ENCODE measurements around the gene ANKS1B.

Gene ANKS1B

GRCh38 chr12:99911967-99912366, 72.8 kb downstream of the ANKS1B start:
- Histone ChIP-seq H3K9me3 (ENCODE audit: control insufficient read depth, low read length) (no peaks in the 10 kb centered on the region), H3K36me3 (ENCODE audit: control insufficient read depth, insufficient read depth, low read length) (no peaks in the 10 kb centered on the region), H3K4me3 (ENCODE audit: low read length) (no peak overlapping the region), H3K9ac (ENCODE audit: low read length) (no peak overlapping the region), H3K4me1 (ENCODE audit: control insufficient read depth, insufficient read depth, low read length) (no peaks in the 10 kb centered on the region), H3K27me3 (ENCODE audit: control insufficient read depth, insufficient read depth, low read length) (no peaks in the 10 kb centered on the region)

- H3K4me3 ChIP-seq (ENCODE audit: low read length), result no peak overlapping the region
- H3K9me3 ChIP-seq (ENCODE audit: control insufficient read depth, low read length), result no peaks in the 10 kb centered on the region
- H3K9ac ChIP-seq (ENCODE audit: low read length), result no peak overlapping the region
- H3K4me1 ChIP-seq (ENCODE audit: control insufficient read depth, insufficient read depth, low read length), result no peaks in the 10 kb centered on the region
- H3K36me3 ChIP-seq (ENCODE audit: control insufficient read depth, insufficient read depth, low read length), result no peaks in the 10 kb centered on the region
- no peaks in the 10 kb centered on the region for H3K27me3 ChIP-seq (ENCODE audit: control insufficient read depth, insufficient read depth, low read length)
Observed at GRCh38 chr12:99911081-99911480, 73.7 kb downstream of the ANKS1B start.

DNA sequence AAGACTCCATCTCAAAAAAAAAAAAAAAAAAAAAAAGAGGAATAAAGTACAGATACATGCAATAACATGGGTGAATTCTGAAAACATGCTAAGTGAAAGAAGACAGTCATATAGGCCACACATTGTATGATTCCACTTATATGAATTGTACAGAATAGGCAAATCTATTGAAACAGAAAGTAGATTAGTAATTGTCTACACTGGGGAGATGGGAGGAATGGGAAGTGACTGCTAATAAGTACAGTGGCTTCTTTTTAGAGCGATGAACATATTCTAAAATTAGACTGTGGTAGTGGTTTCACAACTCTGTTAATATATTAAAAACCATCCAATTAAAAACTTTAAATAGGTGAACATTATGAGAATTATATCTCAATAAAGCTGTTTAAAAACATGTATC, 74.4 kb downstream of the ANKS1B start:
- H3K4me3 ChIP-seq (ENCODE audit: low read length), result no peak overlapping the region
- no peaks in the 10 kb centered on the region for H3K36me3 ChIP-seq (ENCODE audit: control insufficient read depth, insufficient read depth, low read length)
- no peaks in the 10 kb centered on the region for H3K27me3 ChIP-seq (ENCODE audit: control insufficient read depth, insufficient read depth, low read length)
- no peaks in the 10 kb centered on the region for H3K4me1 ChIP-seq (ENCODE audit: control insufficient read depth, insufficient read depth, low read length)
- H3K9ac ChIP-seq (ENCODE audit: low read length), result no peak overlapping the region
- H3K9me3 ChIP-seq (ENCODE audit: control insufficient read depth, low read length), result no peaks in the 10 kb centered on the region

GRCh38 chr12:99906786-99907579, 77.8 kb downstream of the ANKS1B start:
- Histone ChIP-seq H3K36me3 (ENCODE audit: control insufficient read depth, insufficient read depth, low read length) (no peaks in the 10 kb centered on the region), H3K4me3 (ENCODE audit: low read length) (no peak overlapping the region), H3K27me3 (ENCODE audit: control insufficient read depth, insufficient read depth, low read length) (no peaks in the 10 kb centered on the region), H3K4me1 (ENCODE audit: control insufficient read depth, insufficient read depth, low read length) (no peaks in the 10 kb centered on the region), H3K9ac (ENCODE audit: low read length) (no peak overlapping the region), H3K9me3 (ENCODE audit: control insufficient read depth, low read length) (no peaks in the 10 kb centered on the region)

GRCh38 chr12:99901181-99901580, 83.6 kb downstream of the ANKS1B start:
- no peaks in the 10 kb centered on the region for H3K36me3 ChIP-seq (ENCODE audit: control insufficient read depth, insufficient read depth, low read length)

GRCh38 chr12:99898645-99899044, 86.1 kb downstream of the ANKS1B start:
- no peak overlapping the region for H3K9ac ChIP-seq (ENCODE audit: low read length)
- H3K36me3 ChIP-seq (ENCODE audit: control insufficient read depth, insufficient read depth, low read length), result no peaks in the 10 kb centered on the region
- H3K27me3 ChIP-seq (ENCODE audit: control insufficient read depth, insufficient read depth, low read length), result no peaks in the 10 kb centered on the region
- H3K4me3 ChIP-seq (ENCODE audit: low read length), result no peak overlapping the region
- H3K4me1 ChIP-seq (ENCODE audit: control insufficient read depth, insufficient read depth, low read length), result no peaks in the 10 kb centered on the region
- no peaks in the 10 kb centered on the region for H3K9me3 ChIP-seq (ENCODE audit: control insufficient read depth, low read length)

More at GRCh38 chr12:99901181-99901580, 83.6 kb downstream of the ANKS1B start:
- no peak overlapping the region for H3K9ac ChIP-seq (ENCODE audit: low read length)
- no peaks in the 10 kb centered on the region for H3K27me3 ChIP-seq (ENCODE audit: control insufficient read depth, insufficient read depth, low read length)
- H3K4me3 ChIP-seq (ENCODE audit: low read length), result no peak overlapping the region
- H3K9me3 ChIP-seq (ENCODE audit: control insufficient read depth, low read length), result no peaks in the 10 kb centered on the region
- no peaks in the 10 kb centered on the region for H3K4me1 ChIP-seq (ENCODE audit: control insufficient read depth, insufficient read depth, low read length)

DNA sequence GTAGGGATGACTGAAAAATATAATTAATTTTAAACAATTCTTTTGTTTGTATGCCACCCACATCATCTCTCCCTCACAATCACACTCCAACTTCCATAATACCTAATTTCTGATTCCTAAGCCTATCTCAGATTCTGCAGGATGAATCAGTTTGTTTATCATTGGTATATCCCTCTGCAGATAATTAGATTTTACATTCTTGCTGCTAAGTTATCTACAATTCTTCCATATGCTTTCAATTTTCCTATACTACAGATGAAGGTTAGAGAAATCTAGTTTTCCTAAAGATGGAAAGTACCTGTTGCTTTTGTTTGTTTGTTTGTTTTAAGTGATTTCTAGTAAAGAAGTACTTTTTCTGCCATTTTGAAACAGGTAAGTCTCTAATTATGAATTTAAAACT, 105.3 kb downstream of the ANKS1B start:
- Histone ChIP-seq H3K4me3 (ENCODE audit: low read length) (no peak overlapping the region), H3K27me3 (ENCODE audit: control insufficient read depth, insufficient read depth, low read length) (no peaks in the 10 kb centered on the region), H3K36me3 (ENCODE audit: control insufficient read depth, insufficient read depth, low read length) (no peaks in the 10 kb centered on the region)

GRCh38 chr12:99875081-99875480, 109.7 kb downstream of the ANKS1B start:
- no peaks in the 10 kb centered on the region for H3K4me1 ChIP-seq (ENCODE audit: control insufficient read depth, insufficient read depth, low read length)
- H3K27me3 ChIP-seq (ENCODE audit: control insufficient read depth, insufficient read depth, low read length), result no peaks in the 10 kb centered on the region
- H3K4me3 ChIP-seq (ENCODE audit: low read length), result no peak overlapping the region
- no peaks in the 10 kb centered on the region for H3K9me3 ChIP-seq (ENCODE audit: control insufficient read depth, low read length)
- H3K36me3 ChIP-seq (ENCODE audit: control insufficient read depth, insufficient read depth, low read length), result no peaks in the 10 kb centered on the region
- no peak overlapping the region for H3K9ac ChIP-seq (ENCODE audit: low read length)

More for the DNA sequence above, 105.3 kb downstream of the ANKS1B start:
- Histone ChIP-seq H3K9ac (ENCODE audit: low read length) (no peak overlapping the region), H3K4me1 (ENCODE audit: control insufficient read depth, insufficient read depth, low read length) (no peaks in the 10 kb centered on the region), H3K9me3 (ENCODE audit: control insufficient read depth, low read length) (no peaks in the 10 kb centered on the region)

DNA sequence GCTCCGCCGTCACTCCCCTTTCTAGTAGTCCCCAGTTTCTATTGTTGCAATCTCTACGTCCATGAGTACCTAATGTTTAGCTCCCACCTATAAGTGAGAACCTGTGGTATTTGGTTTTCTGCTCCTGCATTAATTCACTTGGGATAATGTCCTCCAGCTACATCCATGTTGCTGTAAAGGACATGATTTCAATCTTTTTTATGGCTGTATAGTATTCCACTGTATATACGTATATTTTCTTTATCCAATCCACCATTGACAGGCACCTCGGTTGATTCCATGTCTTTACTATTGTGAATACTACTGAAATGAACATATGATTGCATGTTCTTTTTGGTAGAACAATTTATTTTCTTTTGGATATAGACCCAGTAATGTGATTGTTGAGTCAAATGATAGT, 114.7 kb downstream of the ANKS1B start:
- H3K9ac ChIP-seq (ENCODE audit: low read length), result no peak overlapping the region
- H3K9me3 ChIP-seq (ENCODE audit: control insufficient read depth, low read length), result no peaks in the 10 kb centered on the region
- no peaks in the 10 kb centered on the region for H3K4me1 ChIP-seq (ENCODE audit: control insufficient read depth, insufficient read depth, low read length)
- no peaks in the 10 kb centered on the region for H3K36me3 ChIP-seq (ENCODE audit: control insufficient read depth, insufficient read depth, low read length)
- H3K27me3 ChIP-seq (ENCODE audit: control insufficient read depth, insufficient read depth, low read length), result no peaks in the 10 kb centered on the region
- no peak overlapping the region for H3K4me3 ChIP-seq (ENCODE audit: low read length)

GRCh38 chr12:99861731-99862130, 123.0 kb downstream of the ANKS1B start:
- Histone ChIP-seq H3K9ac (ENCODE audit: low read length) (no peak overlapping the region), H3K36me3 (ENCODE audit: control insufficient read depth, insufficient read depth, low read length) (no peaks in the 10 kb centered on the region), H3K27me3 (ENCODE audit: control insufficient read depth, insufficient read depth, low read length) (no peaks in the 10 kb centered on the region), H3K4me3 (ENCODE audit: low read length) (no peak overlapping the region), H3K9me3 (ENCODE audit: control insufficient read depth, low read length) (no peaks in the 10 kb centered on the region), H3K4me1 (ENCODE audit: control insufficient read depth, insufficient read depth, low read length) (no peaks in the 10 kb centered on the region)

- Histone ChIP-seq H3K27me3 (ENCODE audit: control insufficient read depth, insufficient read depth, low read length) (no peaks in the 10 kb centered on the region), H3K4me1 (ENCODE audit: control insufficient read depth, insufficient read depth, low read length) (no peaks in the 10 kb centered on the region), H3K36me3 (ENCODE audit: control insufficient read depth, insufficient read depth, low read length) (no peaks in the 10 kb centered on the region), H3K4me3 (ENCODE audit: low read length) (no peak overlapping the region), H3K9ac (ENCODE audit: low read length) (no peak overlapping the region), H3K9me3 (ENCODE audit: control insufficient read depth, low read length) (no peaks in the 10 kb centered on the region)
Observed at GRCh38 chr12:99859126-99859525, 125.6 kb downstream of the ANKS1B start.

GRCh38 chr12:99852666-99853065, 132.1 kb downstream of the ANKS1B start:
- Histone ChIP-seq H3K9ac (ENCODE audit: low read length) (no peak overlapping the region), H3K36me3 (ENCODE audit: control insufficient read depth, insufficient read depth, low read length) (no peaks in the 10 kb centered on the region), H3K27me3 (ENCODE audit: control insufficient read depth, insufficient read depth, low read length) (no peaks in the 10 kb centered on the region), H3K4me1 (ENCODE audit: control insufficient read depth, insufficient read depth, low read length) (no peaks in the 10 kb centered on the region), H3K4me3 (ENCODE audit: low read length) (no peak overlapping the region), H3K9me3 (ENCODE audit: control insufficient read depth, low read length) (no peaks in the 10 kb centered on the region)

- Histone ChIP-seq H3K36me3 (ENCODE audit: control insufficient read depth, insufficient read depth, low read length) (no peaks in the 10 kb centered on the region), H3K4me1 (ENCODE audit: control insufficient read depth, insufficient read depth, low read length) (no peaks in the 10 kb centered on the region), H3K9me3 (ENCODE audit: control insufficient read depth, low read length) (no peaks in the 10 kb centered on the region), H3K4me3 (ENCODE audit: low read length) (no peak overlapping the region), H3K27me3 (ENCODE audit: control insufficient read depth, insufficient read depth, low read length) (no peaks in the 10 kb centered on the region), H3K9ac (ENCODE audit: low read length) (no peak overlapping the region)
Observed at GRCh38 chr12:99847936-99848335, 136.8 kb downstream of the ANKS1B start.
